Glutamatergic neuron (in vitro differentiated cells): Measurements from ENCODE around the gene DGKB. TPM values are rescaled to one million over a fixed set of nuclear protein-coding genes. Genes with fewer than 3 reads are reported as not detected.

ENCODE experiments used
- DNase-seq: peaks from one replicate; pipeline ENCODE4 v3.0.0; 2022
- H3K27ac Mint-ChIP-seq: one replicate; pipeline ENCODE4 v1.8.0; 2020; ENCODE audit warnings: mild to moderate bottlenecking, mixed read lengths, inconsistent platforms; ENCODE audit not compliant: unreplicated experiment
- H3K27me3 Mint-ChIP-seq: one replicate; pipeline ENCODE4 v1.8.0; 2020; ENCODE audit warnings: mild to moderate bottlenecking, moderate library complexity, mixed read lengths, inconsistent platforms; ENCODE audit not compliant: unreplicated experiment
- H3K36me3 Mint-ChIP-seq: one replicate; pipeline ENCODE4 v1.8.0; 2020; ENCODE audit warnings: mild to moderate bottlenecking, mixed read lengths, inconsistent platforms; ENCODE audit not compliant: unreplicated experiment
- H3K4me1 Mint-ChIP-seq: one replicate; pipeline ENCODE4 v1.8.0; 2020; ENCODE audit warnings: mild to moderate bottlenecking, low read depth, mixed read lengths, inconsistent platforms; ENCODE audit not compliant: unreplicated experiment
- H3K4me3 Mint-ChIP-seq: one replicate; pipeline ENCODE4 v1.8.0; 2020; ENCODE audit warnings: mild to moderate bottlenecking, mixed read lengths, inconsistent platforms; ENCODE audit not compliant: unreplicated experiment
- H3K9me3 Mint-ChIP-seq: one replicate; pipeline ENCODE4 v1.8.0; 2020; ENCODE audit warnings: mild to moderate bottlenecking, moderate library complexity, mixed read lengths, inconsistent platforms; ENCODE audit not compliant: unreplicated experiment
- long read RNA-seq: library from polyadenylated mRNA; unstranded; transcript quantifications from one replicate; pipeline ENCODE4 v2.0.0, GENCODE V29; 2020; ENCODE audit not compliant: unreplicated experiment
- total RNA-seq: library from RNA; stranded (reverse); fragmentation: NEBNext Ultra II Directional; extraction: Animal tissue kit (Norgen Biotek cat#: 25700); gene quantifications from one replicate; pipeline ENCODE4 v1.2.1, GENCODE V29; 2021; ENCODE audit not compliant: unreplicated experiment
- TF ChIP-seq, protein P1 (sequence below): fragments of 200-600 bp; sonication (generic); IDR thresholded peaks from one replicate; pipeline ENCODE4 v1.5.0; 2021; ENCODE audit not compliant: partially characterized antibody, unreplicated experiment

Gene DGKB
- total RNA-seq = 57.8 TPM
- long read RNA-seq, partial matches to known transcripts = 3 of 10 reads
- long read RNA-seq, other reads (novel, unspliced or antisense) = 7 of 10 reads

DNA sequence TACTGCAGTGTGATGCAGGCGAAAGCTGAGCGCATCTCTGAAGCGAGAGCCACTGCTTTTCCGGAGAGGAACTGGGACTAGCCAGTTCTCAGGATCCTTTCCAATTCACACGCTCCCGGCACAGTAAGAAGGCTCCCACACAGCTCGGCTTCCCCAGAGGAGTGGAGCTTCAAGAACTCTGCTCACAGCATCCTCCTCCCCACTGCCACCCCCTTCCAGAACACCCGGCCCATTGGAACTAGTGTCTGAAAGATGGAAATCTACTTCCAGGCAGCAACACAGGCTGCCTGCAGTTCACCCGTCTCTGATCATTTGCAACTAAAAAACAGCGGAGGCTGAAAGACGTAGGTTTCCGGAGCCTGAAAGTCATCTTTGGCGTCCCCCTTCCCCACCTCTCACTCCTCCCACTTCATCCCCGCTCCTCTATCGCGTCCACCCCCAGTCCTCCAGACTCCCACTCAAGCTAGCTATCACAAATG, at the start of gene DGKB:
DGKB (minus strand) TSS at position 163 of the 479 bp plus-strand sequence.
- Mint-ChIP-seq H3K36me3 (no peaks in the 10 kb centered on the region), H3K4me3 (no peak within 1 kb of the TSS), H3K27ac (no peak within 1 kb of the TSS), H3K4me1 (peaks cover 25% of the 10 kb centered on the region), H3K27me3 (no peaks in the 10 kb centered on the region), H3K9me3 (no peaks in the 10 kb centered on the region)
- DNase-seq = peak; percentile 43
- TF ChIP-seq, protein P1, sequence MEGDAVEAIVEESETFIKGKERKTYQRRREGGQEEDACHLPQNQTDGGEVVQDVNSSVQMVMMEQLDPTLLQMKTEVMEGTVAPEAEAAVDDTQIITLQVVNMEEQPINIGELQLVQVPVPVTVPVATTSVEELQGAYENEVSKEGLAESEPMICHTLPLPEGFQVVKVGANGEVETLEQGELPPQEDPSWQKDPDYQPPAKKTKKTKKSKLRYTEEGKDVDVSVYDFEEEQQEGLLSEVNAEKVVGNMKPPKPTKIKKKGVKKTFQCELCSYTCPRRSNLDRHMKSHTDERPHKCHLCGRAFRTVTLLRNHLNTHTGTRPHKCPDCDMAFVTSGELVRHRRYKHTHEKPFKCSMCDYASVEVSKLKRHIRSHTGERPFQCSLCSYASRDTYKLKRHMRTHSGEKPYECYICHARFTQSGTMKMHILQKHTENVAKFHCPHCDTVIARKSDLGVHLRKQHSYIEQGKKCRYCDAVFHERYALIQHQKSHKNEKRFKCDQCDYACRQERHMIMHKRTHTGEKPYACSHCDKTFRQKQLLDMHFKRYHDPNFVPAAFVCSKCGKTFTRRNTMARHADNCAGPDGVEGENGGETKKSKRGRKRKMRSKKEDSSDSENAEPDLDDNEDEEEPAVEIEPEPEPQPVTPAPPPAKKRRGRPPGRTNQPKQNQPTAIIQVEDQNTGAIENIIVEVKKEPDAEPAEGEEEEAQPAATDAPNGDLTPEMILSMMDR = no peak

DNA sequence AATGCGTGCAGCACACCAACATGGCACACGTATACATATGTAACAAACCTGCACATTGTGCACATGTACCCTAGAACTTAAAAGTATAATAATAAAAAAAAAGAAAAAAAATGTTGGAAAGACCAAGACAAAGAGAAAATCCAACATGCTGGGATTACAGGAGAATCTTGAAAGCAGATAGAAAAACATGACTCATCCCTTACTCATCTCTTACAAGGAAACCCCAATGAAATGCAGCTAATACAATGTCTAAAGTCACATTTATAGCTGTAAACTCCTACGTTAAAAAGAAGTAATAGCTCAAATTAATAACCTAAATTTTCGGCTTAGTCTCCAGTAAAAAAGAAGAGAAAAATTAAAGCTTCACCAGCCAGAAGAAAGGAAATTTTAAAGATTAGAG, 47.5 kb upstream of the DGKB start:
- no peak for DNase-seq
- Mint-ChIP-seq H3K36me3 (no peaks in the 10 kb centered on the region), H3K9me3 (no peaks in the 10 kb centered on the region), H3K27ac (no peak overlapping the region), H3K4me1 (no peaks in the 10 kb centered on the region), H3K4me3 (no peak overlapping the region), H3K27me3 (no peaks in the 10 kb centered on the region)
- TF ChIP-seq, protein P1 = no peak

DNA sequence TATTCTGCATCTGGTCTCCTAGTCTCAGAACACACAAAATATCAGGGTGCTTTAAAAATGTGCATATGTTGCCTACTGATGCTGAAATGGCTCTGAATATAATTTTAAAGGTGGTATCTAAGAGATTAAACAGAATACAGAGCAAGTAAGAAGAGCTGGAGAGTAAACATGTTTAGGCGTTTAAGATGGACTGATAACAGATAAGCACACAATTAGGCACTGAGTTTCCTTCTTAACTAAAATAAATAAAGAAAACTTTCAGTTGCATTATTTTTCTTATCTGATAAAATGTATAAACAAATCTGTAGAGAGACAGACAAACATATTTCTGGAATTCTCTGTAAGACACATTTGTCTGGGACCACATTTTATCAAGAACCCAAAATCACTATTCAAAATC, 35.6 kb upstream of the DGKB start:
- TF ChIP-seq, protein P1 = no peak
- Mint-ChIP-seq H3K4me3 (no peak overlapping the region), H3K27me3 (no peaks in the 10 kb centered on the region), H3K4me1 (peaks cover 21% of the 10 kb centered on the region), H3K27ac (no peak overlapping the region), H3K9me3 (peaks cover 5% of the 10 kb centered on the region), H3K36me3 (no peaks in the 10 kb centered on the region)
- no peak for DNase-seq

DNA sequence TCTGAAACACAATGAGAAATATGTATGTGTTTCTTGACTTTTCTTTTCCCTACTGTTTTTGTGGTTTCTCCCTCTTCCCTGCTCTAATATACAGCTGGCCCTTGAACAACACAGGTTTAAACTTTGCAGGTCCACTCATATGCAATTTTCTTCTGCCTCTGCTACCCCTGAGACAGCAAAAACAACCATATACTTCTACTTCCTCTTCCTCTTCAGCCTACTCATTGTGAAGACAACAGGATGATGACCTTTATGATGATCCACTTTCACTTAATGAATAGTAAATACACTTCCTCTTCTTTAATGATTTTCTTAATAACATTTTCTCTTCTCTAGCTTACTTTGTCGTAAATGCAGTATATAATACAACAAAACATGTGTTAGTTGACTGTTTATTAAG, 35.0 kb upstream of the DGKB start:
- H3K36me3 Mint-ChIP-seq = no peaks in the 10 kb centered on the region
- H3K4me1 Mint-ChIP-seq = peaks cover 24% of the 10 kb centered on the region

DNA sequence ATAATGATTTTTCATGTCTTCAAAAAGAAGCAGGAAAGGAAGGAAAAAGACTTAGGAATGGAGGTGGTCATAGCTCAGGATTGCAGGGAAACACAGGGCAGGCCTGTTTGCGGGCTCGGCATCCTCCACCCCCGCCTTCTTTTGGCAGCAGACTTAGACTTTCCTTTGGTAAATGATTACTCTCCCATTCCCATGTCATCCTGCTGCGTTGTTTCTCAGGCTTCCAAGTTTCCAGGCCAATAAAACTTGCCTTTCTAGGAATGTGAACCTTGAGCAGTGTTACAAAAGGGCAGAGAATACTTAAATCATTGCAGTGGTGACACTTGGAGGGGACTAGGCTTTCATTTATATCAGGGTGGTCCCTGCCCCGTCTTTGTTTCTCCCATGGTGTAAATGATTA, 34.0 kb upstream of the DGKB start:
- TF ChIP-seq, protein P1 = no peak
- H3K4me3 Mint-ChIP-seq = no peak overlapping the region
- H3K36me3 Mint-ChIP-seq = peaks cover 3% of the 10 kb centered on the region
- H3K27me3 Mint-ChIP-seq = peaks cover 2% of the 10 kb centered on the region
- peaks cover 8% of the 10 kb centered on the region for H3K9me3 Mint-ChIP-seq
- DNase-seq = no peak
- peaks cover 26% of the 10 kb centered on the region for H3K4me1 Mint-ChIP-seq
- H3K27ac Mint-ChIP-seq = no peak overlapping the region

More for the DNA sequence above, 35.0 kb upstream of the DGKB start:
- no peak for DNase-seq
- H3K27ac Mint-ChIP-seq = no peak overlapping the region
- peaks cover 5% of the 10 kb centered on the region for H3K9me3 Mint-ChIP-seq
- TF ChIP-seq, protein P1 = no peak
- no peak overlapping the region for H3K4me3 Mint-ChIP-seq
- H3K27me3 Mint-ChIP-seq = no peaks in the 10 kb centered on the region
